ENCODE data around the gene PLA2G12A. TPM values are rescaled to one million over a fixed set of nuclear protein-coding genes. Genes with fewer than 3 reads are reported as not detected.

Gene PLA2G12A
- total RNA-seq, 2 donors from 2014 or later: 41.0 to 50.8 TPM

- ATAC-seq: no peak
Observed at GRCh38 chr4:109730619-109731545, 1.0 kb upstream of the PLA2G12A start.

GRCh38 chr4:109729117-109729717, 653 bp downstream of the PLA2G12A start:
- DNase-seq: peak in 1 of 2 donors; percentile 36
- intact Hi-C loops (cut with DNase I, micrococcal nuclease): no loop called here
- no peak for ATAC-seq

More at GRCh38 chr4:109730619-109731545, 1.0 kb upstream of the PLA2G12A start:
- intact Hi-C loops (cut with DNase I, micrococcal nuclease): no loop called here
- DNase-seq: peak in 1 of 2 donors; percentile 11

- ATAC-seq (no peak), DNase-seq (no peak)
- intact Hi-C loops (cut with DNase I, micrococcal nuclease): no loop called here
Observed at GRCh38 chr4:109728385-109728784, 1.5 kb downstream of the PLA2G12A start.

- intact Hi-C loops (cut with DNase I, micrococcal nuclease): no loop called here
- no peak for DNase-seq
- ATAC-seq: no peak
Observed at GRCh38 chr4:109723110-109723509, 6.8 kb downstream of the PLA2G12A start.

GRCh38 chr4:109722357-109722756, 7.5 kb downstream of the PLA2G12A start:
- DNase-seq: no peak
- intact Hi-C loops (cut with DNase I, micrococcal nuclease): no loop called here
- ATAC-seq: peak; percentile 26

GRCh38 chr4:109721033-109721432, 8.8 kb downstream of the PLA2G12A start:
- ATAC-seq: no peak
- intact Hi-C loops (cut with DNase I, micrococcal nuclease): no loop called here

GRCh38 chr4:109719604-109720003, 10.3 kb downstream of the PLA2G12A start:
- ATAC-seq: no peak
- intact Hi-C loops (cut with DNase I, micrococcal nuclease): no loop called here
- DNase-seq: no peak

More at GRCh38 chr4:109721033-109721432, 8.8 kb downstream of the PLA2G12A start:
- DNase-seq: no peak

GRCh38 chr4:109718759-109719158, 11.1 kb downstream of the PLA2G12A start:
- no peak for ATAC-seq
- DNase-seq: no peak
- intact Hi-C loops (cut with DNase I, micrococcal nuclease): no loop called here

- DNase-seq (no peak), ATAC-seq (peak; percentile 50)
- intact Hi-C loops (cut with DNase I, micrococcal nuclease): no loop called here
Observed at GRCh38 chr4:109713500-109713899, 16.4 kb downstream of the PLA2G12A start.

- intact Hi-C loops (cut with DNase I, micrococcal nuclease): loop anchor here in 1 of 2 donors (10.0 kb wide), 1 partner anchor 106 kb away; the partner anchor contains the start of gene GAR1
- no peak for DNase-seq
- no peak for ATAC-seq
Observed at GRCh38 chr4:109708990-109709389, 20.9 kb downstream of the PLA2G12A start.

GRCh38 chr4:109708435-109708834, 21.4 kb downstream of the PLA2G12A start:
- intact Hi-C loops (cut with DNase I, micrococcal nuclease): loop anchor here in 1 of 2 donors (10.0 kb wide), 1 partner anchor 106 kb away; the partner anchor contains the start of gene GAR1
- DNase-seq (no peak), ATAC-seq (no peak)

- intact Hi-C loops (cut with DNase I, micrococcal nuclease): loop anchor here in 1 of 2 donors (10.0 kb wide), 1 partner anchor 111 kb away; the partner anchor contains the start of gene GAR1
Observed at GRCh38 chr4:109703664-109704361, 26.1 kb downstream of the PLA2G12A start.

GRCh38 chr4:109702950-109703663, 26.8 kb downstream of the PLA2G12A start, which contains the start of gene CASP6:
TSS of gene CASP6 (minus strand) at chr4:109703445. CDS start at chr4:109703395, 50 bp downstream.
- peak; percentile 90 to 93 for DNase-seq
- ATAC-seq: peak; percentile 81
- intact Hi-C loops (cut with DNase I, micrococcal nuclease): loop anchor here in 1 of 2 donors (10.0 kb wide), 1 partner anchor 112 kb away; the partner anchor contains the start of gene GAR1

More at GRCh38 chr4:109703664-109704361, 26.1 kb downstream of the PLA2G12A start:
- ATAC-seq (peak; percentile 32), DNase-seq (no peak)

GRCh38 chr4:109701566-109702410, 28.1 kb downstream of the PLA2G12A start:
- ATAC-seq: peak; percentile 55
- DNase-seq: peak; percentile 62 to 65
- intact Hi-C loops (cut with DNase I, micrococcal nuclease): loop anchor here in 1 of 2 donors (10.0 kb wide), 1 partner anchor 113 kb away; the partner anchor contains the start of gene GAR1

- intact Hi-C loops (cut with DNase I, micrococcal nuclease): loop anchor here in 1 of 2 donors (10.0 kb wide), 1 partner anchor 115 kb away; the partner anchor contains the start of gene GAR1
- peak; percentile 63 to 68 for DNase-seq
- peak; percentile 51 for ATAC-seq
Observed at GRCh38 chr4:109699553-109700225, 30.2 kb downstream of the PLA2G12A start.

GRCh38 chr4:109698656-109699055, 31.2 kb downstream of the PLA2G12A start:
- DNase-seq (no peak), ATAC-seq (peak; percentile 12)
- intact Hi-C loops (cut with DNase I, micrococcal nuclease): no loop called here
